Activated CD8-positive, alpha-beta memory T cell treated with anti-CD3 and anti-CD28 coated beads for 1 hour (primary cell): ENCODE results near the gene RNF214.

ENCODE experiments used
- DNase-seq, 2 donors: peaks; one replicate each; pipeline ENCODE4 v3.0.0-alpha.2; 2020; ENCODE audit warnings: low read depth in 1 of 2; ENCODE audit errors: extremely low read depth in 1 of 2

RNF214 gene

DNA sequence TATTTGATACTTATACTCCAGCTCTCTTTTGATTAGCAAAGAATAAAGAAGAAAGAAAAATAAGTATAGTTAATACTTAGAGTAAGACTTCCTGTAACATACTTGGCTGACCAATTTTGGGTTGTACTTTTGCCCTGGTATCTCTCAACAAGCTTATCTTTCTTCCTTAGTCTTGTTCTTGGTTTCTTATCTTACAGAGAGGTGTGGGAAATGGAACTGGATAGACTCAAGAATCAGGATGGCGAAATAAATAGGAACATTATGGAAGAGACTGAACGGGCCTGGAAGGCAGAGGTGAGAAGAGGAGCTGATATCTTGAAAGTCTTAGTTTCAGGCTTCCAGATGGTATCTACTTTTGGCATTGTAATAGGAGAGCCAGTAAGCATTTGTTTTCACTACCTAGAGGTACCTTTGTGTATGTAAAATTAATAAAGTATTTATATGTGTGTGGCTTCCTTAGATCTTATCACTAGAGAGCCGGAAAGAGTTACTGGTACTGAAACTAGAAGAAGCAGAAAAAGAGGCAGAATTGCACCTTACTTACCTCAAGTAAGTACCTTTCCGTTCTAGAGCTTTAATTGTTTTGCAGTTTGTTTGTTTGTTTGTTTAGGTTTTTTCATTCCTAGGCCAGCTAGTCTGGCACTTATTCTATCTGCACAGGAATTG is 47.4 kb downstream of the RNF214 start:
- no peak for DNase-seq

DNA sequence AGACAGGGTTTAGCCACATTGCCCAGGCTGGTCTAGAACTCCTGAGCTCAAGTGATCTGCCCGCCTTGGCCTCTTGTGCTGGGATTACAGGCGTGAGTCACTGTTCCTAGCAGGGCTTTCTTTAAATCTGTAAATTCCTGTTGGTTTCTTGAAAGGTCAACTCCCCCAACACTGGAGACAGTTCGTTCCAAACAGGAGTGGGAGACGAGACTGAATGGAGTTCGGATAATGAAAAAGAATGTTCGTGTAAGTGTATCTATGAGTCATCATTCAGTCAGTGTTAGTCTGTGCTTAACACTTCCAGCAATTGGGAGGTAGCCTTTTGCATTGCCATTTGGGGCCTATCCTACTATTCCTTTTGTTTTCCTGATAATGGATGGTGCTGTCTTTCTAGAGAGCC is 48.7 kb downstream of the RNF214 start:
- DNase-seq: no peak

DNA sequence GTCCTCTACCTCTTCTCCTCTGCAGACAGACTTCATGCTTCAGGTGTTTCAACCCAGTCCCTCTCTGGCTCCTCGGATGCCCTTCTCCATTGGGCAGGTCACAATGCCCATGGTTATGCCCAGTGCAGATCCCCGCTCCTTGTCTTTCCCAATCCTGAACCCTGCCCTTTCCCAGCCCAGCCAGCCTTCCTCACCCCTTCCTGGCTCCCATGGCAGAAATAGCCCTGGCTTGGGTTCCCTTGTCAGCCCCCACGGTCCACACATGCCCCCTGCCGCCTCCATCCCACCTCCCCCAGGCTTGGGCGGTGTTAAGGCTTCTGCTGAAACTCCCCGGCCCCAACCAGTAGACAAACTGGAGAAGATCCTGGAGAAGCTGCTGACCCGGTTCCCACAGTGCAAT is 49.4 kb downstream of the RNF214 start:
- no peak for DNase-seq

DNA sequence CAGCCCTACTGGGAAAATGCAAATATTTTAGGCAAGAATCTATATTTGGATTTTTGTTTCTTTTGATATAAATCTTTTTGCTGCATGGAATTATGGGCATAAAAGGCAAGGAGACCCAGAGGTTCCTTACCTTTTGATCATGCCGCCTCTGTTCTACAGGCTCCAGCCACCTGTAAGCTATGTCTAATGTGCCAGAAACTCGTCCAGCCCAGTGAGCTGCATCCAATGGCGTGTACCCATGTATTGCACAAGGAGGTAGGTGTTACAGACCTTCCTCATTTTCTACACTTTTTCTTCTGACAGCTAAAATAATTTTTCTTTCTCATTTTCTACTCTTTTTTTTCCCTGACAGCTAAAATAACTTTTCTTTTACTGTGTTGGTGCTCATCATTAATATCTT is 50.5 kb downstream of the RNF214 start:
- DNase-seq: no peak

DNA sequence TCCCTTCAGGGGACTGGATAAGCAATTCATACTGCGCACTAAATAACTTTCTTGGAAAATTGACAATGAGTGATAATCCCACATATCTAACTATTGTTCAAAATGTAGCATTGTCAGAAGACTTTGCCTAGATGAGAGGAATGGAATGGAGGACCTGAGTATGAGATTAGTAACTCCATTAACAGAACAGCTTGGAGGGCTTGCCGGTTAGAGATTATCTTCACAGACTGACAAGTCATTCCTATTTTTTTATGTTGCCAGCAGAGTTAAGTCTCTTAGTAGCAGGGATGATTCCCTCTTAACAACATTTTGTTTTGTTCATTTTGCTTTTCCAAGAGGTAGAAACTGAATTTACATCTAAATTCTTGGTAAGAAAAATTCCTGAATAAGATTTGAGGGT is 51.6 kb downstream of the RNF214 start:
- no peak for DNase-seq

DNA sequence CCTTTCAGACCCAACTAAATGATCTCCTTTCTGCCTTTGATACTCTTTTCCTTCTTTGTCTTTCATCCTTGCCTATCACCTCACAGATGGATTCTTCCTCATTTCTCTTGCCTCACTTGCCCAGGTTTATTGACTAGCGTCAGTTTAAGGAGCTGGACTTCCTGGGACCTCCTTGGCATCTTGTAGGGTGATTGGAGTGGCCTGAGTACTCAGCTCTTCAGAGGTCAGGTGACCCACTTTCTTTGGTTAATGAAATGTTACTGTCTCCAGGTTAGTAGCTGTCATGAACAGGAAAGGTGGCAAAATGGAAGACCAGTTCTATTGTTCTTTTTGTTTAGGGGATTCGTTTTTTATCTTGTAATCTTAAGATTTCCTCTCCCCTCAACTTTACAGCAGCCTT is 54.1 kb downstream of the RNF214 start:
- DNase-seq: no peak

DNA sequence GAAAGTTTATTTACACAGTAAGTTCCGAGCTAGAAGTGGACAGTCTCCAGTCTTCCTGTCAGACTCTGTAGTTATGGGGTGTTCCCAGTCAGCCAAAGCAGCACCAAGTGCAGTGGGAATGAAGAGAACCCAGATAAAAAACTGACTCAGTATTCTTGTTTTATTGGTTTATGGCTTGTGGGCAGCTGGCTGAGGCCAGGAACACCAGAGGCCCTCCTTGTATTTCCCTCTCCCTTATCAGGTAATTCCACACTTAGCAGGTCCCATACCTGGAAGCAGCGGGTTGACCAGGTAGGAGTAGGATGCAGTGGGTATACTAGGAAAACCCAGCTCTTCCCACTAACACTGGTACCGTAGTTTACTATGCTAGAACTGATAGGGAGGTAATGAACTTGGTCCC is 55.2 kb downstream of the RNF214 start:
- DNase-seq: no peak

DNA sequence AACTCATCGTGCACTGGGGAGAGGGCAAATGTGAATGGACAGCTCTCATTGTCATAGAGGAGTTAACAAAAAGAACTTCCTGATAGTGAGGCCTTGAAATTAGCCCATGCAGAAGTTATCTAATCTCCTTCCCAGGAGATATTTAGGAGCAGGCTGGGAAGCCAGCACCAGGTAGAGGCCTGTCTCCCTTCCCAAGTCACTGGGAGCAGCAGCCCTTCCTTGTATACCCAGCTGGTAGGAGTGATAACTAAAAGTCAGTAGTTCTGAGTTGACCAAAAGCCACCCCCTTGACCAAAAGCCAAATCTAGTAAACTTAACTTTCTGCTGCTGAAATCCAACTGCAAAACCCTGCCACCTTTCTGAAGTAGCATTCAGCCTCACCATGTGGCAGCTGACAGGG is 57.3 kb downstream of the RNF214 start:
- no peak for DNase-seq

DNA sequence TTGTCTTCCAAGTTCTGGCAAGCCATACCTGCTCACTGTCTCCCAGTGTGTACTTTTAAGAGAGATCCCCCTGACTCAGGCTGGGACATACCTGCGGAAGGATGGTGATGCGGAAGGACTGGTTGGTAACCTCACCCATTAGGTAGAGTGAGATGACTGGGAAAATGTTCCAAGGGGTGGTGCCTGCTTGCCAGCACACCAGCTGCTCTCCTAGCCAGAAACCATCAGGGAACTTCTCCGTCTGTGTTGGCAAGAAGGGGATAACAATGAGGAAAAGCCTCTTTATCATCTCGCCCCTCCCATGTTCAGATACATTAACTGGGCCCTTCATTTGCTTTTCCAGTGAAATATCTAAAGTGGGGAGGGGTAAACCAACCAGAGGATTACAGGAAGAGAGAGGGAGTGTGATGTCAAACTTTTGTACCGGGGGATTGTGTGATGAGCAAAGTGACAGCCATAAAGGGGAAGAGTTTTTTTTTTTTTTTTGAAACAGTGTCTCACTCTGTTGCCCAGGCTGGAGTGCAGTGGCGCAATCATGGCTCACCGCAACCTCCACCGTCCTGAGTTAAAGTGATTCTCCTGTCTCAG is 58.4 kb downstream of the RNF214 start, which contains the start of gene BACE1-AS:
Gene BACE1-AS (plus strand): TSS at position 538 of the 588 bp plus-strand sequence.
- no peak for DNase-seq

DNA sequence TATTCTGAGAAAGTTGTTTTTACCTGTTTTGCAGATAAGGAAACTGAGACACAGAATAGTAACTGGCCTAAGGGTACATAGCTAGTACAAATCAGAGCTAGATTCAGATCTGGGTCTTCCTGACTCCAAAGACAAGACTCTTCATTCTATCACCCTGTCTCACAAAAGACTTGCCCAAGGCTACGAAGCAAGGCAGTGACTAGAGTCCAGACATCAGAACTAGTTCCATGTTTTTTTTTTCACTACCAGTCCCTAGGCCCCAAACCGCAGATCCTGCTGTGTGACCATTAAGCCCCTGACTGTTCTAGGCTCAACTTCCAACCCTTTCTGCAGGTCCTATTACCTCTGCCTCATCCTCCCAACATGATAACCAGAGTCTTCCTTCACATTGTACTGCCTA is 60.1 kb downstream of the RNF214 start:
- DNase-seq: no peak

DNA sequence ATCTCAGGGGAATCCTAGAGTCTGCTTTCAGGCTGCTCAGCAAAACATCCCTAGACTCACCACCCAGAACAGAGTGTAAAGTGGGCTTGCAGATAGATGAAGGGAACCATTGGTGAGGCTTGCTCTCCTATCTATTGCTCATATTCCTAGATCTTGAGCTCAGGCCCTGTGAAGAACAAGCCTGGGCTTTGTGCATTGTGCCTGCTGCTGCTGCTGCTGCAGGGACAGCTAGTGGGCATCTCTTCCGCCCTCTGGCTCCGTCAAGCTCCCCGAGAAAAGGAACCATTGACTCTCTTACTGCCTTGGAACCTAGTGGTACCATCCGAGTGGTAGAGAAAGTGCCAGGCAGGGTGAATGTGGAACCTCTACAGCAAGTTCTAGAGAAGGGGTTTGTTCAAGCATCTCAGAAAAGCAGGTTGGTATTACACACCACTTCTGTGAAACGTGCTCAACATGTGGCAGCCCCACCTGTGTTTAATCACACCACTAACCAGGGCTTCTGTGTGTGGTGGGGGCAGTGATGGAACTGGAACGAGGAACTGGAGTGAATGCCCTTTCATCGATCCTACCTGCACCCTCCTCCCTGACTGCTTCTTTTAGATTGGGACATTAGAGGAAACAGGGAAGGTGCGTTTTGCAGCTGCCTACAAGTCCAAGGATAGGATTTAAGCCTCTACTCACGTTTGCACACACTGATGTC is 63.1 kb downstream of the RNF214 start:
- no peak for DNase-seq

DNA sequence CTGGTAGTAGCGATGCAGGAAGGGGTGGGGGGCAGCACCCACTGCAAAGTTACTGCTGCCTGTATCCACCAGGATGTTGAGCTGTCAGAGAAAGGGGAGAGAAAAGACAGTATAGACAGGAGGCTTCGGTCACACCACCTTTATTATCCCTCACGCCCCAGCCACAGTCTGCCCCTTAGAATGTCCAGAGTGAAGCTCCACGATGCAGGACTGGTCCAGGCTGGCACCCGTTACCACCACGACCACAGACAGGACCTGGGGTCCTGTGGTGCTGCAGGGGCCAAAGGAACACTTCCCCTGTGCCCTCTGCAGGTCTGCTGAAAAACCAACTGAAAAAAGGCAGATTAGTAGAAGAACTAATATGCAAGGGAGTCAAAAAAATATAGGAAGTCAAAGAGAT is 64.4 kb downstream of the RNF214 start:
- DNase-seq: no peak

DNA sequence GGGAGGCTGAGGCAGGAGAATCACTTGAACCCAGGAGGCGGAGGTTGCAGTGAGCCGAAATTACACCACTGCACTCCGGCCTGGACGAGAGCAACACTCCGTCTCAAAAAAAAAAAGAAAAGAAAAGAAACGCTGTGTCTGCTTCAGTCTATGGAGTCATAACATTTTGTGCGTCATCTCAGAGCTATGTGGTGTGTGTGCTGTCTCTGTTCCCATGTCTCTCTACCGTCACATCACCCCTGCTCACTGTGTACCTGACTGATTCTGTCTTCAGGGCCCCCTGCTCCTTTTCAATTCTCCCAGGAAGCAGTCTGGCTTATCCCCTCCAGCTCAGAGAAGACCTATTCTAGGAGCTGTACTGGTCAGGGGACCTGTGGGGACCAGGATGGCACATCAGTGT is 65.7 kb downstream of the RNF214 start:
- no peak for DNase-seq

DNA sequence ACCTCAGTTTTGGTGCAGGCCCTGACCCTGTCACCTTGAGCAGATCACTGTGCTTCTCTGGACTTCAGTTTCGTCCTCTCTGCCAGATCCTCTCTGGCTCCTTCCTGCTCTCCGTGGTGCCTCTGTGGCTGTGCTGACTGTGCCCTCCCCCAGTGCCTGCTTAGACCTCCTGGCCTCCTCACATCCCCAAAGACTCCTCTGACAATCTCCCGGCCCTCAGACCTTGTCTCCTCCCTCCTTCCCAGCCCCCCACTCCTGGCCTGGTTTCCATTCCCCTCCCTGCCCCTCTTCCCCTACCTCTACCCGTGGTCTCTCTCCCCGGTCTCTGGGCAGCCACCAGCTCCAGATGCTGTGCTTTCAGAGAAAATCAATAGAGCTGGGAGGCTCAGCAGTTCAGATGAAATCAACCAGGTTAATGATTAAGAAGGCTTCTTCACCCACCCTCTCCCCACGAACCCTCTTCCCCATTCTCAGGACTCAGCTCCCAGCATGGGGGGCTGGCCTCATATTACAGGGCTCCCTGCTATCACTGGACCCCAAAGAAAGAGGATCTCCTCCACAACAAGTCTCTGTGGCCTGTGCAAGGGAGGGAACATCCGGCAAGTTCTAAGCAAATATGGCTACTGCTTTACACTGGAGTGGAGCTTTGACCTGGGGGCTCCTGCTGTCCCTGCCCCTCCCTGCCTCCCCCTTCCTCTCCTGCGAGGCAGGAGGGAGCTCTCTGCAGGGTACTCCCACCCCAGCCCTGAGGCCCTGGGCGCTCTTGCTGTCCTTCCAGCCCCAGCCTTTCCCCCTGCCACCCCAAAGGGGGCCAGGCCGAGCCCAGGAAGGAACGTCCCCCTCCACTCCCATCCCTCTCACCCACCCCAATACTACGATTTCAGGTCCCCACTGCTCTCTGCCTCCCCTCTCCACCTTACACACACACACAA is 67.1 kb downstream of the RNF214 start:
- no peak for DNase-seq

DNA sequence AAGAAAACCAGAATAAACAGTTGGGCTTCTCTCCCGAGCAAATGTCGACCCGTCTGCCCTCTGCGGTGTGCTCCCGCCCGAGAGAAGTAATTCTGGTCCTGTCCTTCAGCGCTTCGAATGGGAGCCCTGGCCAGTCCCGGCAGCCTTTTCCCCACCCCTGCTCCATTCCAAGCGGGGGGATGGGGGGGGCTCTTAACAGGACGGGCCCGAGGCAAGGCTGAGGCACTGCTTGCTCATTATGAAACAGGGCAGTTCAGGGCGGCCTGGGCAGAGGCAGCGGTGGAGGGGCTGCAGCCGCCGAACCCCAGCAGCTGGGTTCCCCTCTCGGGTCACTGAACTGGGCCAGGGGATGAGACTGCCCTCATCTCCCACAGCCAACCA is 67.8 kb downstream of the RNF214 start:
- no peak for DNase-seq

DNA sequence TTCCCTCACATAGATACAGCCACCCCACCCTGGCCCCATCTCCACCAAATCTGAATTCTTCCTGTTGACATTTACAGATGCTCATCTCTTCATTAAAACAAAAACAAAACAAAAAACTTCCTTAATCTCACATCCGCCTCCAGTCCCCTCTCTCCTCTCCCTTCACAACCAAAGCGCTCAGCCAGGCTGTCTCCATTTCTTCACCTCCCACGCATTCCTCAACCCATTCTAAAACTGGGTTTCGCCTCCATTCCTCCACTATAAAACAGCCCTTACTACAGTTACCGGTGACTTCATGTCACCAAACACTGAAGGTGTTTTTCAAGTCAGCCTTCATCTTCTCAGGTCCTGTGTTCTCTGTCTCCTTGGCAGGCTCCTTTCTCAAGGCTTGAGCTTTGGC is 68.3 kb downstream of the RNF214 start:
- DNase-seq: no peak

DNA sequence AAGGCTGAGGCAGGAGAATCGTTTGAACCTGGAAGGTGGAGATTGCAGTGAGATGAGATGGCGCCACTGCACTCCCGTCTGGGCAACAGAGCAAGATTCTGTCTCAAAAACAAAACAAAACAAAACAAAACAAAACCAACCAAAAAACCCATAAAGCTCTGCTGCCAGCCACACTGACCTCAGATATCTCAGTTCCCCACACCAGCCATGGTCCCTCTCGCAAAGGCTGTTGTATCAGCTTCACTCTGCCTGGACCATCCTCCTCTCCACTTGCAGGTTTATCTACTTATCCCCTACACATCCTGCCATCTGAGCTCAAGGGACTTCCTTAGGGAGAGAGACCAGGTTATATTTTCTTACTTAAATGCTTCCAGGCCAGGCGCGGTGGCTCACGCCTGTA is 69.8 kb downstream of the RNF214 start:
- no peak for DNase-seq

DNA sequence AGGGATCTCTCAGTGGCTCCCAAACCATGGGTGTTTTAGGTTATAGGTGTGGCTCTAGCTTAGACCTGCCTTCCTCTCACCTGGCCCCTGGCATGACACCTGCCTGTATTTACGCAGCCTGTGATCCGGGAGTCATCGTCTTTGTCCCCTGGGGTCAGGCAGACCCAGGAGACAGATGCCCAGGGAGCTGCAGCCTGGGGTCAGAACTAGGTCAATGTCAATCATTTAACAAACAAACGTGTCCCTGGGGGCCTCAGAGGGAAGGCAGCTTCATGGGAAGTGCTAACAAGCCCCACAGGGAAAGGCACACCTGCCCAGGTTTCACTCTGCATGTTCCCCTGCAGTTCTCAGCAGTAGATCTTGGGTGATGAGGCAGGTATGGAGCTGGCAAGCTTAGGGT is 70.6 kb downstream of the RNF214 start:
- no peak for DNase-seq

DNA sequence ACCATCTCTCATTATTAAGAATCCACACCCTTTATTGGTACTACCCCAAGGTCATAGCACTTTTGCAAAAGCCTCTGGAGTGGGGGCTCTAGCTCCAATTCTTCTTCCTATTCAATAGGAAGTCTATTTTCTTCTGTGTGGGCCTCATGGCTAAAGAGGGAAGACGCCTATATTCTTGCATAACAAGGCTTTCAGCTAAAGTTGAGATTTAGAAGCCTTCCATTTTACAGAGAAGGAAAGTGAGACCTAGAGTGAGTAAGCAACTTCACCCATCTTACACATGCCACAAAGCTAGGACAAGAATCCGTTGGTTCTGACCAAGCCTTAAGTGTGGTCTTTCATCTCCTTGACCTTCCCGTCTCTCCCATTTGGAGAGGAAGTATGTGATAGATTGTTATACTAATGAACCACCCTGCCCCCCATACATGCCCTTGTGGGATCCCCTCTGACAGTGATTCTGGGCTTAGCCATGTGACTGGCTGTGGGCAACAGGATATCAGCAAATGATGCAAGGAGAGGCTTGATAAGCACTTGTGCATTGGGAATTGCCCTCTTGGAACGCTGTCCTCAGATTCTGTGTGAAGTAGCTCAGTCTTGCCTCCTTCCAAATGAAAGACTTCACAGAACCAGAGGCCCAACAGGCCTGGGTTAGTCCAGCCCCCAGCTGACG is 71.3 kb downstream of the RNF214 start:
- no peak for DNase-seq

DNA sequence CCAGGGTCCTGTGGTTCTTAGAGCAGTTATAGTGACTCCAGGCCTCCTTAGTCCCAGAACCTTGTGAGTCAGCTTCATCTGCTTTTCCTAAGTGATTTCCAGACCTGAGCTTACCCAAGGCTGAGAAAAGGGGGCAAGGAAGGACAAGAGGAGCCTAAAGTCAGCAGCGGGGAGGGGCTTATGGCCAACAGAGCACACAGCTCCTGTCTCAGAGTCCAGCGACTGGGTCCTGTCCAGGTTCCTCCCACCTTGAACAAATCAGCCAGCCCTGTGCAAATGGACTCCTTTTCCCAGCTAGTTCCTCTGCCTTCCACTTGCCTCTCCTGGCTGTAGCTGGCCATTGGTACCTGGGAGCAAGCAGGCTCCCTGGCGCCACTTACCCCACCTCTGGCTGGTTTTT is 72.7 kb downstream of the RNF214 start:
- DNase-seq: no peak

DNA sequence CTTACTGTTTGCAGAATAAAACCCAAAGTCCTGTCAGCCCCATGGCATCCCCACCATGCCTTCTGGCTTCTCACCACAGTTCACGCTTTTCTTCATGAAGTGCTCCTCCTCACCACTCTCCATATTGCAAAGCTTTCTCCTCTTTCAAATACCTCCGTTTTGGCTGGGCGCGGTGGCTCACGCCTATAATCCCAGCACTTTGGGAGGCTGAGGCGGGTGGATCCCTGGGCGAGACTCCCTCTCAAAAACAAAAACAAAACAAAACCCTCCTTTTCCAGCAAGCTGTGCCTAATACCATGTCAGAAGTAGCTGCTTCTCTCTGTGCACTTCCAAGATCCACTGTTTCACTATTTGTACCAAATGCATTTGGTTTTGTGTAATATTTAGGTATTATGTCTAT is 76.8 kb downstream of the RNF214 start:
- no peak for DNase-seq
